Measurements from ENCODE around the gene BOLA3.

- TF ChIP-seq CTCF (IDR thresholded peaks at IDR 0.05): no peak
- no peak for TF ChIP-seq POLR2A (IDR thresholded peaks at IDR 0.05)
Observed at GRCh38 chr2:74103763-74104162, 43.9 kb downstream of the BOLA3 start.

Data from prostate gland (tissue), 2 donors.